HL-60/S4 (cell line): ENCODE measurements around the gene PKNOX1.
"Not testable (repeated sequence)": the region's sequence is repeated elsewhere in the genome, so short reads cannot be mapped to it uniquely, and the experiment has no call there.

Experiments
- in situ Hi-C: fragments of 300-500 bp; cut with MboI; formaldehyde crosslinking; loops from 2 replicates; pipeline ENCODE4 v1.14.3; 2022; ENCODE audit warnings: low sequenced_read_pairs

The PKNOX1 gene

GRCh38 chr21:43043291-43043690 lies 68.9 kb downstream of the PKNOX1 start:
- in situ Hi-C loops, result not testable (repeated sequence)

- in situ Hi-C loops, result not testable (repeated sequence)
Observed at GRCh38 chr21:43044547-43044946, 70.2 kb downstream of the PKNOX1 start.

- in situ Hi-C loops, result not testable (repeated sequence)
Observed at GRCh38 chr21:43045165-43045875, 71.0 kb downstream of the PKNOX1 start.

GRCh38 chr21:43045876-43046821 lies 71.8 kb downstream of the PKNOX1 start:
- in situ Hi-C loops, result not testable (repeated sequence)

GRCh38 chr21:43053112-43053511 lies 78.8 kb downstream of the PKNOX1 start:
- in situ Hi-C loops, result not testable (repeated sequence)

- in situ Hi-C loops, result not testable (repeated sequence)
Observed at GRCh38 chr21:43062955-43063664, 88.7 kb downstream of the PKNOX1 start.

- in situ Hi-C loops, result not testable (repeated sequence)
Observed at GRCh38 chr21:43064265-43064917, 90.0 kb downstream of the PKNOX1 start.

GRCh38 chr21:43065991-43066390 lies 91.6 kb downstream of the PKNOX1 start:
- in situ Hi-C loops, result not testable (repeated sequence)

- in situ Hi-C loops, result not testable (repeated sequence)
Observed at GRCh38 chr21:43066690-43067089, 92.3 kb downstream of the PKNOX1 start.

- in situ Hi-C loops, result not testable (repeated sequence)
Observed at GRCh38 chr21:43068065-43068464, 93.7 kb downstream of the PKNOX1 start.

- in situ Hi-C loops, result not testable (repeated sequence)
Observed at GRCh38 chr21:43069682-43070081, 95.3 kb downstream of the PKNOX1 start.

- in situ Hi-C loops, result not testable (repeated sequence)
Observed at GRCh38 chr21:43072742-43073141, 98.4 kb downstream of the PKNOX1 start.

GRCh38 chr21:43074401-43075169 lies 100.2 kb downstream of the PKNOX1 start:
- in situ Hi-C loops, result not testable (repeated sequence)

GRCh38 chr21:43075170-43076022 lies 101.0 kb downstream of the PKNOX1 start, which contains the start of gene CBS:
CBS (minus strand) TSS chr21:43075835; CDS start chr21:43072193, 3,642 bp downstream.
- in situ Hi-C loops, result not testable (repeated sequence)

GRCh38 chr21:43076023-43076637 lies 101.8 kb downstream of the PKNOX1 start:
- in situ Hi-C loops, result not testable (repeated sequence)

- in situ Hi-C loops, result not testable (repeated sequence)
Observed at GRCh38 chr21:43076643-43077042, 102.3 kb downstream of the PKNOX1 start.

GRCh38 chr21:43082587-43083300 lies 108.4 kb downstream of the PKNOX1 start:
- in situ Hi-C loops, result not testable (repeated sequence)
